WTC11 (cell line): ENCODE measurements around the gene BAIAP2. TPM values are rescaled to one million over a fixed set of nuclear protein-coding genes. Genes with fewer than 3 reads are reported as not detected.

Experiments used
- ATAC-seq: fragments of 200-7000 bp; cut with Tn5 transposase; 2 replicates; pipeline ENCODE4 v1.10.0; 2021; ENCODE audit warnings: mild to moderate bottlenecking, moderate library complexity
- CTCF ChIA-PET: fragments of 300-600 bp; sonication (Branson Sonifier 250); formaldehyde crosslinking; loops from one replicate; lab custom pipeline; 2021; ENCODE audit warnings: antibody characterized with exemption; lab: Charles Lee
- POLR2A ChIA-PET: fragments of 350-600 bp; sonication (Branson Sonifier 250); formaldehyde crosslinking; loops from one replicate; lab custom pipeline; 2021; ENCODE audit warnings: antibody characterized with exemption; lab: Charles Lee
- DNase-seq: peaks from one replicate; pipeline ENCODE4 v3.0.0; 2021; ENCODE audit warnings: low spot score
- H3K27ac Mint-ChIP-seq: 2 replicates; pipeline ENCODE4 v1.8.0; 2021; ENCODE audit warnings: mixed read lengths
- H3K27me3 Mint-ChIP-seq: 2 replicates; pipeline ENCODE4 v1.8.0; 2021; ENCODE audit warnings: low read depth, mild to moderate bottlenecking, moderate library complexity, mixed read lengths
- H3K36me3 Mint-ChIP-seq: 2 replicates; pipeline ENCODE4 v1.8.0; 2021; ENCODE audit warnings: mixed read lengths
- H3K4me1 Mint-ChIP-seq: 2 replicates; pipeline ENCODE4 v1.8.0; 2022; ENCODE audit warnings: mixed read lengths
- H3K4me3 Mint-ChIP-seq: 2 replicates; pipeline ENCODE4 v1.8.0; 2021; ENCODE audit warnings: mild to moderate bottlenecking, moderate library complexity, mixed read lengths
- H3K9me3 Mint-ChIP-seq: 2 replicates; pipeline ENCODE4 v1.8.0; 2021; ENCODE audit warnings: mixed read lengths
- AFF4 ChIP-seq: sonication (generic); formaldehyde crosslinking; IDR thresholded peaks from 2 replicates; pipeline ENCODE4 v1.8.1; 2023; ENCODE audit warnings: mild to moderate bottlenecking, missing genetic modification reagents, borderline replicate concordance
- ATF1 ChIP-seq: sonication (generic); formaldehyde crosslinking; IDR thresholded peaks from 2 replicates; pipeline ENCODE4 v1.8.1; 2023; ENCODE audit warnings: mild to moderate bottlenecking, moderate library complexity, missing genetic modification reagents
- EMX1 ChIP-seq: fragments of 250-450 bp; sonication (Bioruptor Pico); IDR thresholded peaks from 2 replicates; pipeline ENCODE4 v1.8.0; 2021; ENCODE audit warnings: mild to moderate bottlenecking
- MXD4 ChIP-seq: fragments of 250-450 bp; sonication (Bioruptor Pico); IDR thresholded peaks from 2 replicates; pipeline ENCODE4 v1.8.0; 2021; ENCODE audit warnings: mild to moderate bottlenecking, moderate library complexity, borderline replicate concordance
- NR1H2 ChIP-seq: sonication (generic); formaldehyde crosslinking; IDR thresholded peaks from 2 replicates; pipeline ENCODE4 v1.9.0; 2021; ENCODE audit warnings: mild to moderate bottlenecking, moderate library complexity, missing genetic modification reagents
- OVOL2 ChIP-seq: fragments of 250-450 bp; sonication (Bioruptor Pico); IDR thresholded peaks from 2 replicates; pipeline ENCODE4 v1.9.0; 2021; ENCODE audit warnings: mild to moderate bottlenecking, borderline replicate concordance
- PREB ChIP-seq: sonication (generic); formaldehyde crosslinking; IDR thresholded peaks from 2 replicates; pipeline ENCODE4 v1.8.1; 2022; ENCODE audit warnings: mild to moderate bottlenecking, missing genetic modification reagents, moderate library complexity, borderline replicate concordance
- PRRX2 ChIP-seq: fragments of 250-450 bp; sonication (Bioruptor Pico); IDR thresholded peaks from 2 replicates; pipeline ENCODE4 v1.8.0; 2021; ENCODE audit warnings: mild to moderate bottlenecking
- TEAD1 ChIP-seq: sonication (generic); formaldehyde crosslinking; IDR thresholded peaks from 2 replicates; pipeline ENCODE4 v1.8.0; 2022; ENCODE audit warnings: mild to moderate bottlenecking, missing genetic modification reagents
- ZBTB21 ChIP-seq: sonication (generic); formaldehyde crosslinking; IDR thresholded peaks from 2 replicates; pipeline ENCODE4 v1.8.1; 2023; ENCODE audit warnings: mild to moderate bottlenecking, missing genetic modification reagents, borderline replicate concordance
- ZBTB43 ChIP-seq: sonication (generic); formaldehyde crosslinking; IDR thresholded peaks from 2 replicates; pipeline ENCODE4 v1.8.1; 2023; ENCODE audit warnings: mild to moderate bottlenecking, missing genetic modification reagents
- ZNF121 ChIP-seq: sonication (generic); formaldehyde crosslinking; IDR thresholded peaks from 2 replicates; pipeline ENCODE4 v1.8.0; 2023; ENCODE audit warnings: missing genetic modification reagents
- total RNA-seq: library from RNA; stranded (reverse); gene quantifications from 3 replicates; pipeline ENCODE4 v1.2.3, GENCODE V29; 2021
- TF ChIP-seq, protein P1 (sequence below): sonication (generic); formaldehyde crosslinking; IDR thresholded peaks from 2 replicates; pipeline ENCODE4 v1.8.1; 2022; ENCODE audit warnings: mild to moderate bottlenecking, moderate library complexity, missing genetic modification reagents
- TF ChIP-seq, protein P2 (sequence below): sonication (generic); formaldehyde crosslinking; IDR thresholded peaks from 2 replicates; pipeline ENCODE4 v1.8.1; 2023; ENCODE audit warnings: mild to moderate bottlenecking, missing genetic modification reagents
- TF ChIP-seq, protein P3 (sequence below): fragments of 250-450 bp; sonication (Bioruptor Pico); IDR thresholded peaks from 2 replicates; pipeline ENCODE4 v1.8.0; 2021; ENCODE audit warnings: mild to moderate bottlenecking

The BAIAP2 gene
- total RNA-seq, 1 experiment from 2014 or later = 20.7 TPM

DNA sequence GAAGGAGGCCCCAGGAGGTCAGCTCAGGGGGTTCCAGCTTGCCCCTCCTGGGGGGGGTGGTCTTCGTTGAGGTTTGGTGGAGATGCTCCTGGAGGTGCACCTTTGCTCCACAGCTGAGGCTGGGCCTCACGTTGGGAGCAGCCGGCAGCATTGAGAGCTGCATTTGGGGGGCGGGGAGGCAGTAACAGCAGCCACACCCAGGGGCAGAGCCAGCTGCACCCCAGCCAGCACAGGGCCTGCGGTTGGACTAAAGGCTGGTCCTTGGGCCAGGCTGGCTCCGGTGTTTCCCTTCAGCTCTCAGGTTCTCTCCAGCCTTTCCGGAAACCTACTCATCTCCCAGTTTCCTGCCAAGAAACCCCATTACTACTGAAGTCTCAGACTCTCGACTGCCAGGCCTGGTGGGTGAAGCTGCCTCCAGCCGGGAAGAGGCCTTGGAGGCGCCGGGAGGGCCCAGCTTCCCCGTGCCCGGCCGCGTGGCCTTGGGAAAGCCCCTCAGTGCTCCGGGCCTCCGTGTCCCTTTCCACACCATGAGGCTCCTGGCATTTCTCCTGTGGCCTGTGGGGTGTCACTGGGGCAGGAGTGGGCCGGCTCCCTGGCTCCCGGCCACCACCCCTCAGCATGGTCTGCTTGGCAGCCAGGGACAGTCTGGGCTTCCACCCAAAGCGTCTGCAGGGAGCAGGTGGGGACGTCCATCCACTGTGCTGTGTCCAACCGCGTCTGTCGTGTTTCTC lies 14.0 kb upstream of the BAIAP2 start:
- H3K36me3 Mint-ChIP-seq = no peaks in the 10 kb centered on the region

GRCh38 chr17:81021531-81022343 lies 13.2 kb upstream of the BAIAP2 start:
- Mint-ChIP-seq H3K27me3 (peaks cover under 1% of the 10 kb centered on the region; the same call in 1 of the 2 replicates), H3K27ac (no peak overlapping the region), H3K4me1 (peaks cover 13% of the 10 kb centered on the region), H3K4me3 (no peak overlapping the region), H3K9me3 (peaks cover 3% of the 10 kb centered on the region), H3K36me3 (no peaks in the 10 kb centered on the region)
- TF ChIP-seq, protein P1, sequence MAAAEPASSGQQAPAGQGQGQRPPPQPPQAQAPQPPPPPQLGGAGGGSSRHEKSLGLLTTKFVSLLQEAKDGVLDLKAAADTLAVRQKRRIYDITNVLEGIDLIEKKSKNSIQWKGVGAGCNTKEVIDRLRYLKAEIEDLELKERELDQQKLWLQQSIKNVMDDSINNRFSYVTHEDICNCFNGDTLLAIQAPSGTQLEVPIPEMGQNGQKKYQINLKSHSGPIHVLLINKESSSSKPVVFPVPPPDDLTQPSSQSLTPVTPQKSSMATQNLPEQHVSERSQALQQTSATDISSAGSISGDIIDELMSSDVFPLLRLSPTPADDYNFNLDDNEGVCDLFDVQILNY = no peak
- no peak for TF ChIP-seq NR1H2 (CRISPR knock-in tag)
- TF ChIP-seq OVOL2 (CRISPR knock-in tag) = no peak
- no peak for TF ChIP-seq ATF1 (CRISPR knock-in tag)
- TF ChIP-seq, protein P2, sequence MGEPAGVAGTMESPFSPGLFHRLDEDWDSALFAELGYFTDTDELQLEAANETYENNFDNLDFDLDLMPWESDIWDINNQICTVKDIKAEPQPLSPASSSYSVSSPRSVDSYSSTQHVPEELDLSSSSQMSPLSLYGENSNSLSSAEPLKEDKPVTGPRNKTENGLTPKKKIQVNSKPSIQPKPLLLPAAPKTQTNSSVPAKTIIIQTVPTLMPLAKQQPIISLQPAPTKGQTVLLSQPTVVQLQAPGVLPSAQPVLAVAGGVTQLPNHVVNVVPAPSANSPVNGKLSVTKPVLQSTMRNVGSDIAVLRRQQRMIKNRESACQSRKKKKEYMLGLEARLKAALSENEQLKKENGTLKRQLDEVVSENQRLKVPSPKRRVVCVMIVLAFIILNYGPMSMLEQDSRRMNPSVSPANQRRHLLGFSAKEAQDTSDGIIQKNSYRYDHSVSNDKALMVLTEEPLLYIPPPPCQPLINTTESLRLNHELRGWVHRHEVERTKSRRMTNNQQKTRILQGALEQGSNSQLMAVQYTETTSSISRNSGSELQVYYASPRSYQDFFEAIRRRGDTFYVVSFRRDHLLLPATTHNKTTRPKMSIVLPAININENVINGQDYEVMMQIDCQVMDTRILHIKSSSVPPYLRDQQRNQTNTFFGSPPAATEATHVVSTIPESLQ (CRISPR knock-in tag) = no peak
- TF ChIP-seq, protein P3, sequence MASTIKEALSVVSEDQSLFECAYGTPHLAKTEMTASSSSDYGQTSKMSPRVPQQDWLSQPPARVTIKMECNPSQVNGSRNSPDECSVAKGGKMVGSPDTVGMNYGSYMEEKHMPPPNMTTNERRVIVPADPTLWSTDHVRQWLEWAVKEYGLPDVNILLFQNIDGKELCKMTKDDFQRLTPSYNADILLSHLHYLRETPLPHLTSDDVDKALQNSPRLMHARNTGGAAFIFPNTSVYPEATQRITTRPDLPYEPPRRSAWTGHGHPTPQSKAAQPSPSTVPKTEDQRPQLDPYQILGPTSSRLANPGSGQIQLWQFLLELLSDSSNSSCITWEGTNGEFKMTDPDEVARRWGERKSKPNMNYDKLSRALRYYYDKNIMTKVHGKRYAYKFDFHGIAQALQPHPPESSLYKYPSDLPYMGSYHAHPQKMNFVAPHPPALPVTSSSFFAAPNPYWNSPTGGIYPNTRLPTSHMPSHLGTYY = no peak
- TF ChIP-seq MXD4 (CRISPR knock-in tag) = no peak
- no peak for TF ChIP-seq ZBTB43 (CRISPR knock-in tag)
- no peak for TF ChIP-seq TEAD1 (CRISPR knock-in tag)
- no peak for ATAC-seq
- ChIA-PET CTCF (interaction anchor here (1.6 kb wide), 1 partner anchor 80 kb away, joined by 4 read pairs; no protein-coding TSS in a partner anchor), POLR2A (no interaction called here)
- DNase-seq = no peak

More for the DNA sequence above, 14.0 kb upstream of the BAIAP2 start:
- Mint-ChIP-seq H3K4me3 (no peak overlapping the region), H3K4me1 (peaks cover 13% of the 10 kb centered on the region), H3K9me3 (peaks cover 7% of the 10 kb centered on the region), H3K27ac (no peak overlapping the region)
- DNase-seq (no peak), ATAC-seq (0 out of 2 replicates have a peak, but pooled peaks have one; percentile 10)
- CTCF ChIA-PET = interaction anchor here (0.7 to 1.6 kb wide), 5 partner anchors 17 to 237 kb away, joined by 3 to 5 read pairs (median 3); no protein-coding TSS in a partner anchor
- no peak for TF ChIP-seq EMX1 (CRISPR knock-in tag)
- no peak for TF ChIP-seq PRRX2
- no peak for TF ChIP-seq ZBTB21 (CRISPR knock-in tag)
- TF ChIP-seq AFF4 (CRISPR knock-in tag) = no peak
- TF ChIP-seq ZNF121 (CRISPR knock-in tag) = no peak
- TF ChIP-seq PREB (CRISPR knock-in tag) = no peak
- TF ChIP-seq, all 79 proteins: peak for 0
- no peaks in the 10 kb centered on the region for H3K27me3 Mint-ChIP-seq
- POLR2A ChIA-PET = interaction anchor here (0.9 kb wide), 1 partner anchor 33 kb away, joined by 4 read pairs; no protein-coding TSS in a partner anchor
